A549 (cell line): ENCODE measurements around the gene FARSB.

Source experiments
- CEBPB ChIP-seq, 2 experiments: fragments of >200 bp in 1 of 2; sonication (Bioruptor Twin) in 1 of 2; formaldehyde crosslinking in 1 of 2; IDR thresholded peaks; 2 replicates each; pipeline ENCODE4 v1.6.1; 2012 to 2016
- EP300 ChIP-seq, 2 experiments: fragments of >200 bp; sonication (Bioruptor Twin); formaldehyde crosslinking; IDR thresholded peaks; 2 replicates in 1 of 2; 3 replicates in 1 of 2; pipeline ENCODE4 v1.6.1; 2016 to 2017
- HOXA7 ChIP-seq: fragments of 250-450 bp; sonication (Bioruptor Pico); IDR thresholded peaks from 2 replicates; pipeline ENCODE4 v1.5.0; 2020; ENCODE audit warnings: mild to moderate bottlenecking, moderate library complexity
- JUN ChIP-seq, 2 experiments: fragments of >200 bp; sonication (Bioruptor Twin); formaldehyde crosslinking; IDR thresholded peaks; 2 replicates in 1 of 2; 3 replicates in 1 of 2; pipeline ENCODE4 v1.6.1; 2016 to 2017
- KDM5A ChIP-seq: fragments of 200-600 bp; sonication (generic); IDR thresholded peaks from 2 replicates; pipeline ENCODE4 v1.6.1; 2016; ENCODE audit warnings: antibody characterized with exemption, mild to moderate bottlenecking
- POLR2A ChIP-seq: IDR thresholded peaks from 2 replicates; pipeline ENCODE4 v1.6.1; 2012; ENCODE audit warnings: mild to moderate bottlenecking, low read length
- RCOR1 ChIP-seq: fragments of 150-350 bp; IDR thresholded peaks from 2 replicates; pipeline ENCODE4 v1.6.1; 2014; ENCODE audit warnings: antibody characterized with exemption, low read length, low read depth
- RFX5 ChIP-seq: fragments of 450-650 bp; IDR thresholded peaks from 2 replicates; pipeline ENCODE4 v1.7.1; 2014; ENCODE audit warnings: antibody characterized with exemption, mild to moderate bottlenecking, moderate library complexity
- SMC3 ChIP-seq: fragments of >200 bp; sonication (Bioruptor Twin); formaldehyde crosslinking; IDR thresholded peaks from 3 replicates; pipeline ENCODE4 v1.6.1; 2018; ENCODE audit warnings: inconsistent platforms
- TP53 ChIP-seq: fragments of 250-450 bp; sonication (Bioruptor Pico); IDR thresholded peaks from 2 replicates; pipeline ENCODE4 v1.5.0; 2021; ENCODE audit warnings: mild to moderate bottlenecking, moderate library complexity
- ZFP36 ChIP-seq: fragments of 450-650 bp; IDR thresholded peaks from 2 replicates; pipeline ENCODE4 v1.6.1; 2014; ENCODE audit warnings: borderline replicate concordance; ENCODE audit not compliant: partially characterized antibody
- ZSCAN20 ChIP-seq: fragments of 250-450 bp; sonication (Bioruptor Pico); IDR thresholded peaks from 2 replicates; pipeline ENCODE4 v1.8.0; 2022; ENCODE audit warnings: mild to moderate bottlenecking, moderate library complexity
- TF ChIP-seq, protein P1 (sequence below): fragments of >200 bp; sonication (Bioruptor Twin); formaldehyde crosslinking; IDR thresholded peaks from 3 replicates; pipeline ENCODE4 v1.5.1; 2016
- TF ChIP-seq, protein P2 (sequence below): fragments of 150-350 bp; IDR thresholded peaks from 2 replicates; pipeline ENCODE4 v1.6.1; 2014; ENCODE audit warnings: low read depth, mild to moderate bottlenecking, low read length

DNA sequence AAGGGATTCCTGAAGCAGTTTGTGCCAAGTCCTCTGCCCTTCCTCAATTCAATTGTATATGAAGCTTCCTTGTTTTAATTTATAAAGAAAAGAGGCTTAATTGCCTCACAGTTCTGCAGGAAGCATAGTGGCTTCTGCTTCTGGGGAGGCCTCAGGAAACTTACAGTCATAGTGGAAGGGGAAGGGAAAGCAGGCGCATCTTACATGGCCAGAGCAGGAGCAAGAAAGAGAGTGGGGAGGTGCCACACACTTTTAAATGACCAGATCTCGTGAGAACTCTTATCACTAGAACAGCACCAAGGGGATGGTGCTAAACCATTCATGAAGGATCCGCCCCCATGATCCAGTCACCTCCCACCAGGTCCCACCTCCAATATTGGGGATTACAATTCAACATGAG, 117.4 kb downstream of the FARSB start:
- TF ChIP-seq, protein P1, sequence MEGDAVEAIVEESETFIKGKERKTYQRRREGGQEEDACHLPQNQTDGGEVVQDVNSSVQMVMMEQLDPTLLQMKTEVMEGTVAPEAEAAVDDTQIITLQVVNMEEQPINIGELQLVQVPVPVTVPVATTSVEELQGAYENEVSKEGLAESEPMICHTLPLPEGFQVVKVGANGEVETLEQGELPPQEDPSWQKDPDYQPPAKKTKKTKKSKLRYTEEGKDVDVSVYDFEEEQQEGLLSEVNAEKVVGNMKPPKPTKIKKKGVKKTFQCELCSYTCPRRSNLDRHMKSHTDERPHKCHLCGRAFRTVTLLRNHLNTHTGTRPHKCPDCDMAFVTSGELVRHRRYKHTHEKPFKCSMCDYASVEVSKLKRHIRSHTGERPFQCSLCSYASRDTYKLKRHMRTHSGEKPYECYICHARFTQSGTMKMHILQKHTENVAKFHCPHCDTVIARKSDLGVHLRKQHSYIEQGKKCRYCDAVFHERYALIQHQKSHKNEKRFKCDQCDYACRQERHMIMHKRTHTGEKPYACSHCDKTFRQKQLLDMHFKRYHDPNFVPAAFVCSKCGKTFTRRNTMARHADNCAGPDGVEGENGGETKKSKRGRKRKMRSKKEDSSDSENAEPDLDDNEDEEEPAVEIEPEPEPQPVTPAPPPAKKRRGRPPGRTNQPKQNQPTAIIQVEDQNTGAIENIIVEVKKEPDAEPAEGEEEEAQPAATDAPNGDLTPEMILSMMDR = no peak
- TF ChIP-seq RFX5 (no peak), KDM5A (no peak), CEBPB (IDR thresholded peaks at IDR 0.05) (no peak), JUN (IDR thresholded peaks at IDR 0.05) (no peak), SMC3 (no peak), POLR2A (no peak), HOXA7 (CRISPR knock-in tag) (no peak), ZSCAN20 (no peak), EP300 (IDR thresholded peaks at IDR 0.05) (no peak), ZFP36 (no peak), RCOR1 (no peak), TP53 (no peak)
- TF ChIP-seq, protein P2, sequence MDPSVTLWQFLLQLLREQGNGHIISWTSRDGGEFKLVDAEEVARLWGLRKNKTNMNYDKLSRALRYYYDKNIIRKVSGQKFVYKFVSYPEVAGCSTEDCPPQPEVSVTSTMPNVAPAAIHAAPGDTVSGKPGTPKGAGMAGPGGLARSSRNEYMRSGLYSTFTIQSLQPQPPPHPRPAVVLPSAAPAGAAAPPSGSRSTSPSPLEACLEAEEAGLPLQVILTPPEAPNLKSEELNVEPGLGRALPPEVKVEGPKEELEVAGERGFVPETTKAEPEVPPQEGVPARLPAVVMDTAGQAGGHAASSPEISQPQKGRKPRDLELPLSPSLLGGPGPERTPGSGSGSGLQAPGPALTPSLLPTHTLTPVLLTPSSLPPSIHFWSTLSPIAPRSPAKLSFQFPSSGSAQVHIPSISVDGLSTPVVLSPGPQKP = no peak
